K562 (cell line): ENCODE results near the gene AFF3.

Source experiments
- BHLHE40 ChIP-seq: IDR thresholded peaks from 2 replicates; pipeline ENCODE4 v1.6.1; 2011; ENCODE audit warnings: low read length, improper control_type of control experiment
- NFYB ChIP-seq: IDR thresholded peaks from 2 replicates; pipeline ENCODE4 v1.6.1; 2011; ENCODE audit warnings: mild to moderate bottlenecking, moderate library complexity; ENCODE audit not compliant: insufficient read length; ENCODE audit errors: extremely low read depth
- ZNF699 ChIP-seq: fragments of 250-450 bp; sonication (Bioruptor Pico); IDR thresholded peaks from 2 replicates; pipeline ENCODE4 v1.8.0; 2021; ENCODE audit warnings: mild to moderate bottlenecking, moderate library complexity; ENCODE audit not compliant: insufficient replicate concordance
- TF ChIP-seq, protein P1 (sequence below), 2 experiments: fragments of 450-650 bp; formaldehyde crosslinking in 1 of 2; IDR thresholded peaks; 2 replicates each; pipeline versions ENCODE4 v1.4.0 to v1.6.1; 2014 to 2020; ENCODE audit warnings: mild to moderate bottlenecking in 2 of 2, borderline replicate concordance in 1 of 2, low read depth in 1 of 2
- TF ChIP-seq, protein P2 (sequence below): sonication (generic); formaldehyde crosslinking; IDR thresholded peaks from 2 replicates; pipeline ENCODE4 v1.8.1; 2022; ENCODE audit warnings: missing genetic modification reagents
- TF ChIP-seq, protein P3 (sequence below): fragments of 250-450 bp; sonication (Bioruptor Pico); IDR thresholded peaks from 2 replicates; pipeline ENCODE4 v1.4.0; 2020; ENCODE audit warnings: mild to moderate bottlenecking, moderate library complexity
- TF ChIP-seq, protein P4 (sequence below), 3 experiments: IDR thresholded peaks in 2 of 3; conservative IDR thresholded peaks in 1 of 3; 2 replicates each; pipeline ENCODE4 v1.5.1; 2011 to 2012; ENCODE audit warnings: low read length in 3 of 3, mild to moderate bottlenecking in 3 of 3, control low read depth in 2 of 3, improper control_type of control experiment in 1 of 3, inconsistent platforms in 1 of 3, low read depth in 1 of 3, mixed read lengths in 1 of 3, moderate library complexity in 1 of 3; ENCODE audit not compliant: insufficient read depth in 2 of 3
- TF ChIP-seq, protein P5 (sequence below): fragments of 250-450 bp; sonication (Bioruptor Pico); IDR thresholded peaks from 2 replicates; pipeline ENCODE4 v1.5.0; 2021; ENCODE audit warnings: mild to moderate bottlenecking, moderate library complexity

DNA sequence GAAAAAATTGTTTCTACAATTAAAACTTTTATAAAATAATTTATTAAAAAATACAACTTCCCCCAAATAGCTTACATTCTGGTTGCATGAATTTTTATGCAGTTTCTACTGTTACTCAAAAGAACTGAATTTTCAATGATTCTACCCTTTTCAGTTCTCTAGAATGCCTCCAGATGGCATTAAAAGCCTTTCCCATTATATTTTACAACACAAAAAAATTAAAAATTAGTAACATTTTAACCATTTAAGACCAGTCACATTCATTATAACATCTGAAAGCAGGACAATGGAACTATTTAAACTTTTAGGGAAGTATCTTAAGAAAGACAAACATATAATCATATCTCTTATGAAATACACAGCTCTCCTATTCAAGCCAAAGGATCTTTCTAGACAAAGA, 416.6 kb downstream of the AFF3 start:
- TF ChIP-seq, protein P1, sequence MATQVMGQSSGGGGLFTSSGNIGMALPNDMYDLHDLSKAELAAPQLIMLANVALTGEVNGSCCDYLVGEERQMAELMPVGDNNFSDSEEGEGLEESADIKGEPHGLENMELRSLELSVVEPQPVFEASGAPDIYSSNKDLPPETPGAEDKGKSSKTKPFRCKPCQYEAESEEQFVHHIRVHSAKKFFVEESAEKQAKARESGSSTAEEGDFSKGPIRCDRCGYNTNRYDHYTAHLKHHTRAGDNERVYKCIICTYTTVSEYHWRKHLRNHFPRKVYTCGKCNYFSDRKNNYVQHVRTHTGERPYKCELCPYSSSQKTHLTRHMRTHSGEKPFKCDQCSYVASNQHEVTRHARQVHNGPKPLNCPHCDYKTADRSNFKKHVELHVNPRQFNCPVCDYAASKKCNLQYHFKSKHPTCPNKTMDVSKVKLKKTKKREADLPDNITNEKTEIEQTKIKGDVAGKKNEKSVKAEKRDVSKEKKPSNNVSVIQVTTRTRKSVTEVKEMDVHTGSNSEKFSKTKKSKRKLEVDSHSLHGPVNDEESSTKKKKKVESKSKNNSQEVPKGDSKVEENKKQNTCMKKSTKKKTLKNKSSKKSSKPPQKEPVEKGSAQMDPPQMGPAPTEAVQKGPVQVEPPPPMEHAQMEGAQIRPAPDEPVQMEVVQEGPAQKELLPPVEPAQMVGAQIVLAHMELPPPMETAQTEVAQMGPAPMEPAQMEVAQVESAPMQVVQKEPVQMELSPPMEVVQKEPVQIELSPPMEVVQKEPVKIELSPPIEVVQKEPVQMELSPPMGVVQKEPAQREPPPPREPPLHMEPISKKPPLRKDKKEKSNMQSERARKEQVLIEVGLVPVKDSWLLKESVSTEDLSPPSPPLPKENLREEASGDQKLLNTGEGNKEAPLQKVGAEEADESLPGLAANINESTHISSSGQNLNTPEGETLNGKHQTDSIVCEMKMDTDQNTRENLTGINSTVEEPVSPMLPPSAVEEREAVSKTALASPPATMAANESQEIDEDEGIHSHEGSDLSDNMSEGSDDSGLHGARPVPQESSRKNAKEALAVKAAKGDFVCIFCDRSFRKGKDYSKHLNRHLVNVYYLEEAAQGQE (IDR thresholded peaks at IDR 0.05; ENCODE audit: borderline replicate concordance) = peak; percentile 65; the same call in 1 of the 2 replicates
- TF ChIP-seq, protein P1 (CRISPR knock-in tag; IDR thresholded peaks at IDR 0.05; ENCODE audit: low read depth) = no peak
- TF ChIP-seq NFYB = no peak
- no peak for TF ChIP-seq ZNF699
- TF ChIP-seq, protein P2, sequence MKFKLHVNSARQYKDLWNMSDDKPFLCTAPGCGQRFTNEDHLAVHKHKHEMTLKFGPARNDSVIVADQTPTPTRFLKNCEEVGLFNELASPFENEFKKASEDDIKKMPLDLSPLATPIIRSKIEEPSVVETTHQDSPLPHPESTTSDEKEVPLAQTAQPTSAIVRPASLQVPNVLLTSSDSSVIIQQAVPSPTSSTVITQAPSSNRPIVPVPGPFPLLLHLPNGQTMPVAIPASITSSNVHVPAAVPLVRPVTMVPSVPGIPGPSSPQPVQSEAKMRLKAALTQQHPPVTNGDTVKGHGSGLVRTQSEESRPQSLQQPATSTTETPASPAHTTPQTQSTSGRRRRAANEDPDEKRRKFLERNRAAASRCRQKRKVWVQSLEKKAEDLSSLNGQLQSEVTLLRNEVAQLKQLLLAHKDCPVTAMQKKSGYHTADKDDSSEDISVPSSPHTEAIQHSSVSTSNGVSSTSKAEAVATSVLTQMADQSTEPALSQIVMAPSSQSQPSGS (CRISPR knock-in tag) = no peak
- TF ChIP-seq, protein P3, sequence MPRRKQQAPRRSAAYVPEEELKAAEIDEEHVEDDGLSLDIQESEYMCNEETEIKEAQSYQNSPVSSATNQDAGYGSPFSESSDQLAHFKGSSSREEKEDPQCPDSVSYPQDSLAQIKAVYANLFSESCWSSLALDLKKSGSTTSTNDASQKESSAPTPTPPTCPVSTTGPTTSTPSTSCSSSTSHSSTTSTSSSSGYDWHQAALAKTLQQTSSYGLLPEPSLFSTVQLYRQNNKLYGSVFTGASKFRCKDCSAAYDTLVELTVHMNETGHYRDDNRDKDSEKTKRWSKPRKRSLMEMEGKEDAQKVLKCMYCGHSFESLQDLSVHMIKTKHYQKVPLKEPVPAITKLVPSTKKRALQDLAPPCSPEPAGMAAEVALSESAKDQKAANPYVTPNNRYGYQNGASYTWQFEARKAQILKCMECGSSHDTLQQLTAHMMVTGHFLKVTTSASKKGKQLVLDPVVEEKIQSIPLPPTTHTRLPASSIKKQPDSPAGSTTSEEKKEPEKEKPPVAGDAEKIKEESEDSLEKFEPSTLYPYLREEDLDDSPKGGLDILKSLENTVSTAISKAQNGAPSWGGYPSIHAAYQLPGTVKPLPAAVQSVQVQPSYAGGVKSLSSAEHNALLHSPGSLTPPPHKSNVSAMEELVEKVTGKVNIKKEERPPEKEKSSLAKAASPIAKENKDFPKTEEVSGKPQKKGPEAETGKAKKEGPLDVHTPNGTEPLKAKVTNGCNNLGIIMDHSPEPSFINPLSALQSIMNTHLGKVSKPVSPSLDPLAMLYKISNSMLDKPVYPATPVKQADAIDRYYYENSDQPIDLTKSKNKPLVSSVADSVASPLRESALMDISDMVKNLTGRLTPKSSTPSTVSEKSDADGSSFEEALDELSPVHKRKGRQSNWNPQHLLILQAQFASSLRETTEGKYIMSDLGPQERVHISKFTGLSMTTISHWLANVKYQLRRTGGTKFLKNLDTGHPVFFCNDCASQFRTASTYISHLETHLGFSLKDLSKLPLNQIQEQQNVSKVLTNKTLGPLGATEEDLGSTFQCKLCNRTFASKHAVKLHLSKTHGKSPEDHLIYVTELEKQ (CRISPR knock-in tag) = no peak
- TF ChIP-seq, protein P4, sequence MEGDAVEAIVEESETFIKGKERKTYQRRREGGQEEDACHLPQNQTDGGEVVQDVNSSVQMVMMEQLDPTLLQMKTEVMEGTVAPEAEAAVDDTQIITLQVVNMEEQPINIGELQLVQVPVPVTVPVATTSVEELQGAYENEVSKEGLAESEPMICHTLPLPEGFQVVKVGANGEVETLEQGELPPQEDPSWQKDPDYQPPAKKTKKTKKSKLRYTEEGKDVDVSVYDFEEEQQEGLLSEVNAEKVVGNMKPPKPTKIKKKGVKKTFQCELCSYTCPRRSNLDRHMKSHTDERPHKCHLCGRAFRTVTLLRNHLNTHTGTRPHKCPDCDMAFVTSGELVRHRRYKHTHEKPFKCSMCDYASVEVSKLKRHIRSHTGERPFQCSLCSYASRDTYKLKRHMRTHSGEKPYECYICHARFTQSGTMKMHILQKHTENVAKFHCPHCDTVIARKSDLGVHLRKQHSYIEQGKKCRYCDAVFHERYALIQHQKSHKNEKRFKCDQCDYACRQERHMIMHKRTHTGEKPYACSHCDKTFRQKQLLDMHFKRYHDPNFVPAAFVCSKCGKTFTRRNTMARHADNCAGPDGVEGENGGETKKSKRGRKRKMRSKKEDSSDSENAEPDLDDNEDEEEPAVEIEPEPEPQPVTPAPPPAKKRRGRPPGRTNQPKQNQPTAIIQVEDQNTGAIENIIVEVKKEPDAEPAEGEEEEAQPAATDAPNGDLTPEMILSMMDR (IDR thresholded peaks at IDR 0.05 in 2 of 3, conservative IDR thresholded peaks at IDR 0.05 in 1 of 3; ENCODE audit: insufficient read depth in 2 of 3, low read depth in 1 of 3, low read length in 3 of 3) = peak in 1 of 3 experiments; percentile 44; a peak in 3 of 6 replicates
- TF ChIP-seq BHLHE40 = no peak
- TF ChIP-seq, protein P5, sequence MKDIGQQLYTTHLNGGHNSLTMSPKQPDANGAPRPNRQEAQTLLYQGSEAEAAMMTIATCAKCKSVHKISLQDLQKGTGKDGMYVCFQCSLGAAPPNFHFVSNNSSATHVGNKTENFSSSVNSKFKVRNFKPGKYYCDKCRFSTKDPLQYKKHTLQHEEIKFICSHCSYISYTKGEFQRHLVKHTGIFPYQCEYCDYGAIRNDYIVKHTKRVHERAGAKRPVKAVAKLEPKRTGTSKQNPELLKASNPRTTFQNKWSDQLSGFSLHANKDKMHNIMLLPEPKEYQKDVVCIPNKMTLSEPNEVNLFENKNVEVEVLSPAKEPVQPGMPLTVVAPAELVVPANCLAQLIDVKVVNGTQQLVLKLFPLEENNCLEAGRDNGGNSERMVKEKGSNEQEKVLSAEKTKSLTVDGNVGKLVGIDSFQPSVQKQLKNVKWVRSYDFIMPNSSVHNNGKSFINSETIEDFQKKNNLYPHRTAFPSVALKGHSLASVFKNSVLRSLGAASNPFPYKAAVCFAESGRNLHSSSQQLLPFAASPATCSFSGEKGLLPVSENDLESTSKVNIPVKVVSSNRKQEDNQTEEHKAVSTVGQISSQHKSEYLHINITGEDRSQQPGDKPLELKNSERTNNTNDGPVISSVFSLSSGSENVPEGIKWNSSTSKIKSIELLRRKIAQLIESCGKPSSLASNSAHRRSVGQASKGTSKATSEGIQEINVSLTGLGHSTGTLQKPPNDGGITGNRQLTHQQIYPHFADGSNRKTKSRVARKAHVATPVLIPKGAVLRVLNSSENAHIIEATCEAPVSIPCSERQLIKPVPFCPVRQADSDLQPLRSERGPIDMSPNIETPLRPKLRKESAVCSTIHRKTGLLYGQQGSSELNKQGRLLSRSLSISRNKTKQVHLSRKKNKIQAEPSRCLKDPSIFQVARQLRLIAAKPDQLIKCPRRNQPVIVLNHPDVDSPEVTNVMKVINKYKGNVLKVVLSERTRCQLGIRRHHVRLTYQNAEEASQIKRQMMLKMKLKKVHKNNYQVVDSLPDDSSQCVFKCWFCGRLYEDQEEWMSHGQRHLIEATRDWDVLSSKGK = no peak
